HepG2 (cell line): ENCODE results near the gene PBOV1. TPM values are rescaled to one million over a fixed set of nuclear protein-coding genes. Genes with fewer than 3 reads are reported as not detected.

Experiments
- CBFB ChIP-seq: sonication (generic); formaldehyde crosslinking; IDR thresholded peaks from 2 replicates; pipeline ENCODE4 v1.4.0; 2020; ENCODE audit warnings: missing genetic modification reagents
- ERF ChIP-seq: IDR thresholded peaks from 2 replicates; pipeline ENCODE4 v1.6.1; 2018; ENCODE audit warnings: missing biosample characterization, missing genetic modification reagents
- FOXA3 ChIP-seq: IDR thresholded peaks from 2 replicates; pipeline ENCODE4 v1.6.1; 2016; ENCODE audit warnings: missing genetic modification reagents, missing compliant biosample characterization
- HDAC2 ChIP-seq: sonication (generic); formaldehyde crosslinking; IDR thresholded peaks from 2 replicates; pipeline ENCODE4 v1.4.0; 2020; ENCODE audit warnings: missing genetic modification reagents
- HNF4G ChIP-seq, 2 experiments: sonication (generic) in 1 of 2; formaldehyde crosslinking in 1 of 2; IDR thresholded peaks; 2 replicates each; pipeline versions ENCODE4 v1.4.0 to v1.6.1; 2011 to 2020; ENCODE audit warnings: borderline replicate concordance in 2 of 2, low read depth in 2 of 2, mild to moderate bottlenecking in 2 of 2, low read length in 1 of 2, missing genetic modification reagents in 1 of 2, moderate library complexity in 1 of 2
- IKZF5 ChIP-seq: IDR thresholded peaks from 2 replicates; pipeline ENCODE4 v1.6.1; 2018; ENCODE audit warnings: missing genetic modification reagents, mild to moderate bottlenecking, missing compliant biosample characterization
- POGK ChIP-seq: sonication (generic); formaldehyde crosslinking; conservative IDR thresholded peaks from 2 replicates; pipeline ENCODE4 v1.8.0; 2022; ENCODE audit warnings: mild to moderate bottlenecking, moderate library complexity, missing genetic modification reagents
- TARDBP ChIP-seq: sonication (generic); formaldehyde crosslinking; IDR thresholded peaks from 2 replicates; pipeline ENCODE4 v1.8.0; 2022; ENCODE audit warnings: mild to moderate bottlenecking, missing genetic modification reagents
- XRCC5 ChIP-seq: fragments of 200-400 bp; formaldehyde crosslinking; optimal IDR thresholded peaks from 2 replicates; pipeline ENCODE3; 2017; ENCODE audit warnings: mild to moderate bottlenecking, low read length
- ZFP1 ChIP-seq: IDR thresholded peaks from 2 replicates; pipeline ENCODE4 v1.6.1; 2016
- ZMYM2 ChIP-seq: sonication (generic); formaldehyde crosslinking; IDR thresholded peaks from 2 replicates; pipeline ENCODE4 v1.8.0; 2022; ENCODE audit warnings: mild to moderate bottlenecking, missing genetic modification reagents
- ZNF207 ChIP-seq: fragments of 450-650 bp; IDR thresholded peaks from 2 replicates; pipeline ENCODE4 v1.6.1; 2016; ENCODE audit warnings: antibody characterized with exemption, borderline replicate concordance
- ZNF552 ChIP-seq: sonication (generic); formaldehyde crosslinking; IDR thresholded peaks from 2 replicates; pipeline ENCODE4 v1.9.0; 2022; ENCODE audit warnings: missing genetic modification reagents, mild to moderate bottlenecking, borderline replicate concordance
- ZNF615 ChIP-seq: sonication (generic); formaldehyde crosslinking; IDR thresholded peaks from 2 replicates; pipeline ENCODE4 v1.5.0; 2020; ENCODE audit warnings: mild to moderate bottlenecking, missing genetic modification reagents, borderline replicate concordance
- ZNF7 ChIP-seq: IDR thresholded peaks from 2 replicates; pipeline ENCODE4 v1.6.1; 2016; ENCODE audit warnings: missing biosample characterization, missing genetic modification reagents
- polyA plus RNA-seq, 8 experiments: library from polyadenylated mRNA; depleted of rRNA in 3 of 8; stranded (reverse) in 7 of 8; unstranded in 1 of 8; fragments of >200 nt; fragmentation: Illumina TruSeq in 4 of 8; extraction: Trizol in 4 of 8; gene quantifications; 2 replicates each; pipeline versions ENCODE4 v1.2.1 to v1.2.3, GENCODE V29; 2011 to 2016; ENCODE audit warnings: low read depth in 4 of 8, missing spikeins in 1 of 8, mixed read lengths in 1 of 8; ENCODE audit not compliant: insufficient read depth in 1 of 8
- total RNA-seq, 5 experiments: library from RNA; depleted of rRNA; stranded (reverse); fragments of >200 nt; fragmentation: Illumina TruSeq; extraction: Trizol; gene quantifications; 2 replicates each; pipeline ENCODE4 v1.2.3, GENCODE V29; 2016; ENCODE audit warnings: low read depth in 1 of 5
- TF ChIP-seq, protein P1 (sequence below), 2 experiments: sonication (generic) in 1 of 2; formaldehyde crosslinking in 1 of 2; IDR thresholded peaks; 2 replicates each; pipeline versions ENCODE4 v1.4.0 to v1.6.1; 2018 to 2020; ENCODE audit warnings: missing genetic modification reagents in 2 of 2, borderline replicate concordance in 1 of 2, low read depth in 1 of 2, mild to moderate bottlenecking in 1 of 2, missing biosample characterization in 1 of 2
- TF ChIP-seq, protein P2 (sequence below): sonication (generic); formaldehyde crosslinking; IDR thresholded peaks from 2 replicates; pipeline ENCODE4 v1.5.1; 2020; ENCODE audit warnings: mild to moderate bottlenecking, missing genetic modification reagents, borderline replicate concordance
- TF ChIP-seq, protein P3 (sequence below): IDR thresholded peaks from 2 replicates; pipeline ENCODE4 v1.6.1; 2016

The PBOV1 gene
- total and polyA plus RNA-seq, 2 of the 13 experiments (the other 11 are each of a cell fraction or from before 2014, with no cell fraction given): not detected

DNA sequence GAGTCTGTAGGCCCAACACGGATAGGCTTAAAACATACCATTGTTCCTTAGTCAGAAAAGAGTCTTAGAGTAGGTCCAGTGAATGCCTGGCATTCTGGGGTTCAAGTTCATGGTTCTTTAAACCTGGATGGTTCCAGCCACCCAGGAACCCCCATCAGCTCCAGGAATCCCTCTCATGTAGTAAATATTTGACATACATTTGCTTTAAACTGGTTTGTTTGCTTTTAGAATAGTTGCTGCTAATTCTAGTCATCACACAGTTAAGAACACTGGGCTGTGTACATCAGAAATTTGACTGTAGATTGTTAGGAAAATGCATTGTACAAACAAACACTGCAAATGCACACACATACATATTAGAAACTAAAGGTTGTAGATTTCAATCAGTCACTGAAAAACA lies 30.6 kb upstream of the PBOV1 start (continued):
- TF ChIP-seq, protein P1, sequence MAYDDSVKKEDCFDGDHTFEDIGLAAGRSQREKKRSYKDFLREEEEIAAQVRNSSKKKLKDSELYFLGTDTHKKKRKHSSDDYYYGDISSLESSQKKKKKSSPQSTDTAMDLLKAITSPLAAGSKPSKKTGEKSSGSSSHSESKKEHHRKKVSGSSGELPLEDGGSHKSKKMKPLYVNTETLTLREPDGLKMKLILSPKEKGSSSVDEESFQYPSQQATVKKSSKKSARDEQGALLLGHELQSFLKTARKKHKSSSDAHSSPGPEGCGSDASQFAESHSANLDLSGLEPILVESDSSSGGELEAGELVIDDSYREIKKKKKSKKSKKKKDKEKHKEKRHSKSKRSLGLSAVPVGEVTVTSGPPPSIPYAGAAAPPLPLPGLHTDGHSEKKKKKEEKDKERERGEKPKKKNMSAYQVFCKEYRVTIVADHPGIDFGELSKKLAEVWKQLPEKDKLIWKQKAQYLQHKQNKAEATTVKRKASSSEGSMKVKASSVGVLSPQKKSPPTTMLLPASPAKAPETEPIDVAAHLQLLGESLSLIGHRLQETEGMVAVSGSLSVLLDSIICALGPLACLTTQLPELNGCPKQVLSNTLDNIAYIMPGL (CRISPR knock-in tag; IDR thresholded peaks at IDR 0.05; ENCODE audit: borderline replicate concordance in 1 of 2, low read depth in 1 of 2): peak in 1 of 2 experiments; percentile 48; a peak in 1 of 4 replicates
- no peak for TF ChIP-seq XRCC5
- TF ChIP-seq ZMYM2 (CRISPR knock-in tag): no peak
- TF ChIP-seq ZFP1 (CRISPR knock-in tag): 0 out of 2 replicates have a peak, but pooled peaks have one; percentile 45
- peak; percentile 95 for TF ChIP-seq FOXA3
- peak; percentile 97 for TF ChIP-seq IKZF5 (CRISPR knock-in tag)
- TF ChIP-seq, protein P2, sequence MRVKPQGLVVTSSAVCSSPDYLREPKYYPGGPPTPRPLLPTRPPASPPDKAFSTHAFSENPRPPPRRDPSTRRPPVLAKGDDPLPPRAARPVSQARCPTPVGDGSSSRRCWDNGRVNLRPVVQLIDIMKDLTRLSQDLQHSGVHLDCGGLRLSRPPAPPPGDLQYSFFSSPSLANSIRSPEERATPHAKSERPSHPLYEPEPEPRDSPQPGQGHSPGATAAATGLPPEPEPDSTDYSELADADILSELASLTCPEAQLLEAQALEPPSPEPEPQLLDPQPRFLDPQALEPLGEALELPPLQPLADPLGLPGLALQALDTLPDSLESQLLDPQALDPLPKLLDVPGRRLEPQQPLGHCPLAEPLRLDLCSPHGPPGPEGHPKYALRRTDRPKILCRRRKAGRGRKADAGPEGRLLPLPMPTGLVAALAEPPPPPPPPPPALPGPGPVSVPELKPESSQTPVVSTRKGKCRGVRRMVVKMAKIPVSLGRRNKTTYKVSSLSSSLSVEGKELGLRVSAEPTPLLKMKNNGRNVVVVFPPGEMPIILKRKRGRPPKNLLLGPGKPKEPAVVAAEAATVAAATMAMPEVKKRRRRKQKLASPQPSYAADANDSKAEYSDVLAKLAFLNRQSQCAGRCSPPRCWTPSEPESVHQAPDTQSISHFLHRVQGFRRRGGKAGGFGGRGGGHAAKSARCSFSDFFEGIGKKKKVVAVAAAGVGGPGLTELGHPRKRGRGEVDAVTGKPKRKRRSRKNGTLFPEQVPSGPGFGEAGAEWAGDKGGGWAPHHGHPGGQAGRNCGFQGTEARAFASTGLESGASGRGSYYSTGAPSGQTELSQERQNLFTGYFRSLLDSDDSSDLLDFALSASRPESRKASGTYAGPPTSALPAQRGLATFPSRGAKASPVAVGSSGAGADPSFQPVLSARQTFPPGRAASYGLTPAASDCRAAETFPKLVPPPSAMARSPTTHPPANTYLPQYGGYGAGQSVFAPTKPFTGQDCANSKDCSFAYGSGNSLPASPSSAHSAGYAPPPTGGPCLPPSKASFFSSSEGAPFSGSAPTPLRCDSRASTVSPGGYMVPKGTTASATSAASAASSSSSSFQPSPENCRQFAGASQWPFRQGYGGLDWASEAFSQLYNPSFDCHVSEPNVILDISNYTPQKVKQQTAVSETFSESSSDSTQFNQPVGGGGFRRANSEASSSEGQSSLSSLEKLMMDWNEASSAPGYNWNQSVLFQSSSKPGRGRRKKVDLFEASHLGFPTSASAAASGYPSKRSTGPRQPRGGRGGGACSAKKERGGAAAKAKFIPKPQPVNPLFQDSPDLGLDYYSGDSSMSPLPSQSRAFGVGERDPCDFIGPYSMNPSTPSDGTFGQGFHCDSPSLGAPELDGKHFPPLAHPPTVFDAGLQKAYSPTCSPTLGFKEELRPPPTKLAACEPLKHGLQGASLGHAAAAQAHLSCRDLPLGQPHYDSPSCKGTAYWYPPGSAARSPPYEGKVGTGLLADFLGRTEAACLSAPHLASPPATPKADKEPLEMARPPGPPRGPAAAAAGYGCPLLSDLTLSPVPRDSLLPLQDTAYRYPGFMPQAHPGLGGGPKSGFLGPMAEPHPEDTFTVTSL (CRISPR knock-in tag): peak; percentile 82; the same call in 1 of the 2 replicates
- no peak for TF ChIP-seq ZNF615 (CRISPR knock-in tag)
- TF ChIP-seq ZNF7: peak; percentile 25; the same call in 1 of the 2 replicates
- TF ChIP-seq POGK (CRISPR knock-in tag): no peak
- no peak for TF ChIP-seq HNF4G (IDR thresholded peaks at IDR 0.05; ENCODE audit: borderline replicate concordance, low read depth, low read length)
- peak; percentile 45; the same call in 1 of the 2 replicates for TF ChIP-seq HNF4G (CRISPR knock-in tag; IDR thresholded peaks at IDR 0.05; ENCODE audit: borderline replicate concordance, low read depth)
- TF ChIP-seq CBFB (CRISPR knock-in tag): no peak
- TF ChIP-seq ZNF207: no peak
- TF ChIP-seq, protein P3, sequence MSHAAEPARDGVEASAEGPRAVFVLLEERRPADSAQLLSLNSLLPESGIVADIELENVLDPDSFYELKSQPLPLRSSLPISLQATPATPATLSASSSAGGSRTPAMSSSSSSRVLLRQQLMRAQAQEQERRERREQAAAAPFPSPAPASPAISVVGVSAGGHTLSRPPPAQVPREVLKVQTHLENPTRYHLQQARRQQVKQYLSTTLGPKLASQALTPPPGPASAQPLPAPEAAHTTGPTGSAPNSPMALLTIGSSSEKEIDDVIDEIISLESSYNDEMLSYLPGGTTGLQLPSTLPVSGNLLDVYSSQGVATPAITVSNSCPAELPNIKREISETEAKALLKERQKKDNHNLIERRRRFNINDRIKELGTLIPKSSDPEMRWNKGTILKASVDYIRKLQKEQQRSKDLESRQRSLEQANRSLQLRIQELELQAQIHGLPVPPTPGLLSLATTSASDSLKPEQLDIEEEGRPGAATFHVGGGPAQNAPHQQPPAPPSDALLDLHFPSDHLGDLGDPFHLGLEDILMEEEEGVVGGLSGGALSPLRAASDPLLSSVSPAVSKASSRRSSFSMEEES (CRISPR knock-in tag): peak; percentile 40; the same call in 1 of the 2 replicates
- peak; percentile 82 for TF ChIP-seq ERF (CRISPR knock-in tag)
- TF ChIP-seq HDAC2 (CRISPR knock-in tag): peak; percentile 84
- no peak for TF ChIP-seq ZNF552 (CRISPR knock-in tag)
- TF ChIP-seq TARDBP: peak; percentile 57
